HG03025 (cell line): ENCODE results near the gene EPG5.
"Not testable (repeated sequence)": the region's sequence is repeated elsewhere in the genome, so short reads cannot be mapped to it uniquely, and the experiment has no call there.

Source experiments
- ATAC-seq: cut with Tn5 transposase; IDR thresholded peaks from one replicate; pipeline ENCODE4 v1.9.1; 2021; ENCODE audit warnings: mild to moderate bottlenecking, moderate library complexity; ENCODE audit not compliant: unreplicated experiment, low FRiP score

Gene EPG5

GRCh38 chr18:45876161-45876560 lies 91.0 kb downstream of the EPG5 start:
- no peak for ATAC-seq

- ATAC-seq = peak; percentile 94
Observed at GRCh38 chr18:45874491-45875184, 92.5 kb downstream of the EPG5 start.

DNA sequence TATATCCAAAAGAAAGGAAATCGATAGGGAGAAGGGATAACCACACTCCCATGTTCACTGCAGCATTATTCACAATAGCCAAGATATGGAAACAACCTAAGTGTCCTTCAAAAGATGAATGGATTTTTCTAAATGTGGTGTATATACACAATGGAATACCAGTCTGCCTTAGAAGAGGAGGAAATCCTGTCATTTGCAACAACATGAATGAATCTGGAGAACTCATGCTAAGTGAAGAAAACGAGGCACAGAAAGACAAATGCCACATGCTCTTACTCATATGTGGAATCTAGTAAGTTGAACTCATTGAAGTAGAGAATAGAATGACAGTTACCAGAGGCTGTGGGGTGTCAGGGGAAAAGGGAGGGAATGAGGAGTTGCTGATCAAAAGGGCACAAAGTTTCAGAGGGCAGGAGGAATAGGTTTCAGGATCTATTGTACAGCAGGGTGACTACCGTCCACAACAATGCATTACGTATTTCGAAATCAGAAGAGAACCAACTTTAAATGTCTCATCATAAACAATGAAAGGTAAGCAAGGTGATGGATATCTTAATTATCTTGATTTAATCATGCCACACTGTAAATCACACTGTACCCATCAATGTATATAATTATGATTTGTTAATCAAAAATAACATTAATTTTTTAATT lies 95.6 kb downstream of the EPG5 start:
- no peak for ATAC-seq

GRCh38 chr18:45870419-45870818 lies 96.7 kb downstream of the EPG5 start:
- ATAC-seq = no peak

DNA sequence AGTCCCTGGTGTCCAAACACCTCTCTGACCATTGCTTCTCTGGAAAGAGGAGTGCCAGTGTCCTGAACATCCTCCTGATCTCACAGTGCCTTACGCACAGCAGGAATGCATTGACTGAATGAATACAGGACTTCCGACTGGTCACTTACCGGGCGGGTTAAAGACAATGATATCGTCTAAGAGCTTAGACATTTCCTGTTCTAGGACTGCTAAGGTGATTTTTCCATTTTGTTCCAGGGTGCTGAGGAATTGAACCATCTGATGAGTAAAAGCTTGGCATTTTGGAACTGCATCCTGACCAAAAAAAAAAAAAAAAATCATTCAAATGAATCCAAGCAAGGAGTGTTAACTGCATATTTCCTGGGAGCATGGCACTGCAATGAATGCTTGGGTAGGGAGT lies 101.7 kb downstream of the EPG5 start:
- ATAC-seq = no peak

- ATAC-seq = no peak
Observed at GRCh38 chr18:45864081-45864480, 103.0 kb downstream of the EPG5 start.

DNA sequence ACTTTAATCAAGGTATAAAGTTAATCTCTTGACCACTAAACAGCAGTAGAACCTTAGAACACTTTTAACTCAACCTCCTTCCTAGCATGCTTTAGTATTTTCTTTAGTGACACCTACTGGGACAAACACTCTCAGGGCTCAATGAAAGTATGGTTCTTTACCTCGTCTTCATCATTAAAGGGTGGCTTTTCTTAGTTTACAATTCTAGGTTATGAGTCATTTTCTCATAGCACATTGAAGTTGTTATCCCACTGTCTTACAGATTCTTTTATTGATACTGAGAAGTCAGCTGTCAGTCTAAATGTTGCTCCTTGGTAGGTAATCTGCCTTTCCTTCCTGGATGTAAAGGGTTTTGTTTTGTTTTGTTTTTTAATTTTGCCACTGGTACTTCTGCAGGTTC lies 103.7 kb downstream of the EPG5 start:
- ATAC-seq = no peak

GRCh38 chr18:45861926-45862325 lies 105.2 kb downstream of the EPG5 start:
- ATAC-seq = no peak

DNA sequence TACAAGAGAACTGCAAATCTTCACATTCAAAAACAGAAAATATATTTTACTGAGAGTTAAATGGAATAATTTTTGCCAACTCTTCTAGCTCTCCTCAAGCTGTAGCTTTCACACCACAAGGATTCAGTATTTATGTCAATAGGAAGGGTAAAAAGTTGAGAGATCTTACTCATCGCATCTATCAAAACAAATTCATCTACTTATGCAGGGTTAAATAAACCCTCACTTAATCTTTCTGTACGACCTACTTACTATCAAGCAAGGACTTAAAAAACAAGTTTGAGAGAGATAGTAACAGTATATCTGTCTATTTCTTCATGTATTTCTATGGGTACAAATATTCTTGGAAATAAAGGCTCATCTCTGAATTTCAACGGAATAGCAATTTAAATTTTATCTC lies 106.2 kb downstream of the EPG5 start:
- ATAC-seq = no peak

DNA sequence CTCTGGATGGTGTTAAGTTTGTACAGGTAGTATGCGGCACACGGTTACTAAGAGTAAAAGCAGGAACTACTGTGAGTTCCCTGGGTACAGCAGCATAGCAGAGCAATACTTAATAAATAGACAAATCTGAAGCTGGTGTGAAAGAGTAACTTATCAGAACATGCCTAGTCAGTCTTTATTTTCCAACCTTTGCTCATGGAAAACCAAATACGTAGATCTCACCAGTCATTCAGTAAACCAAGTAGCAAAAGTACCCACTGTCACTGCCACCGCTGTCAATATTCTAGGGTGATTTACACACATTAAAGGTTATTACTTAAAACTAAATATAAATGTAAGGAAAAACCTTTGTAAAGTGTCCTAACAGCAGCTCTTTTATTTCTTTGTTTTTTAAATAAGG lies 106.6 kb downstream of the EPG5 start:
- no peak for ATAC-seq

DNA sequence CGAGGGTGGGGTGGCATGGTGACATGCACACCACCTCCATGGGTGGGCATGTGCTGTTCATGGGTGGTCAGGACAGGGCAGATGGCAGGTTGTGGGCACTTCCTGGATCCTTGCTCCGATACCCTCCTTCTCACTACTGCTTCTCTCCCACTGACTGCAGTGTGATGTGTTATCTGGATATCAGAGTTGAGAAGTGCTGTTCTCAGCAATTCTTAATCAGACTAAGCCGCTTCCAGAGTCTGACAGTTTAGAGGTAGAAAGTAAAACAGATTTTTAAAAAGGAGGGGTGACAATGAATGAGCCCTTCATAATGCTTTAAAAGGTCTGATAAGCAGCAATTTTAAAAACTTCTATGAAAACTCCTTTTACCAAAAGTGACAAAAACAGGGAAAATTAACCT lies 107.8 kb downstream of the EPG5 start:
- no peak for ATAC-seq

DNA sequence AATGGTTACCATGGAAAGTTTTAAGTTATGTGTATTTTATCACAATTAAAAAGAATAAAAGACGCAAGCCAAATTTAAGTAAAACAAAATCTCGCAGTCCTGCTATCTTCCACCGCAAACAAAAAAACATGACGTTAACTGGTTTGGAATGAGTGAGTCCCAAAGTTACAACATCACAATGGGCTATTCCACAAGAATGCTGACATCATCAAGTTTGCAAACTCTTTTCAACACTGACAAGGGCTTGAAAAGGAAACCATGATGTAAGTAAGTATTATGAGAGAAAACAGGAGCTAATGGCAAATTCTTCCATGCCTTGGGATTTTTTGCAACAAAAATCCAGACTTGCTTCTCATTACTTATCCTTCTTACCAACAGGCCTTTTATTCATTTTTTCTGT lies 110.6 kb downstream of the EPG5 start:
- no peak for ATAC-seq

- ATAC-seq = no peak
Observed at GRCh38 chr18:45854036-45854586, 113.0 kb downstream of the EPG5 start.

DNA sequence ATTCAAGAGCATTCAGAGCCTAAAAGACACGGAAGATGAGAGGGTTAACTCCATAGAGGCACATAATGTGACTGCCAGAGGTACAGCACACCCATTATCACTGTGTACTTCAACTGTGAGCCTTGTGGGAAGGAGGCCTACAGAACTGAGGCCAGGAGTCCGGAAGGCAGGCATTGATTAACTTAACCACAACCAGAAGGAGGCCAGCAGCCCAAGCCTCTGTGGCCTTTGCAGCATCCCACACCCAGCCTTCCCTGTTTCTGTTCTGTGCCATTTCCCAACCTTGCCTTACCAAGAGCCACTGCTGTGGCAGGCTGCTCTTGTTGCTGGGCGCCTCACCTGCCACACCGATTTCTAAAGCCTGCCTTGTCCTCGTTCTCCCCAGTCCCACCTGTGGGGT lies 114.5 kb downstream of the EPG5 start:
- no peak for ATAC-seq

DNA sequence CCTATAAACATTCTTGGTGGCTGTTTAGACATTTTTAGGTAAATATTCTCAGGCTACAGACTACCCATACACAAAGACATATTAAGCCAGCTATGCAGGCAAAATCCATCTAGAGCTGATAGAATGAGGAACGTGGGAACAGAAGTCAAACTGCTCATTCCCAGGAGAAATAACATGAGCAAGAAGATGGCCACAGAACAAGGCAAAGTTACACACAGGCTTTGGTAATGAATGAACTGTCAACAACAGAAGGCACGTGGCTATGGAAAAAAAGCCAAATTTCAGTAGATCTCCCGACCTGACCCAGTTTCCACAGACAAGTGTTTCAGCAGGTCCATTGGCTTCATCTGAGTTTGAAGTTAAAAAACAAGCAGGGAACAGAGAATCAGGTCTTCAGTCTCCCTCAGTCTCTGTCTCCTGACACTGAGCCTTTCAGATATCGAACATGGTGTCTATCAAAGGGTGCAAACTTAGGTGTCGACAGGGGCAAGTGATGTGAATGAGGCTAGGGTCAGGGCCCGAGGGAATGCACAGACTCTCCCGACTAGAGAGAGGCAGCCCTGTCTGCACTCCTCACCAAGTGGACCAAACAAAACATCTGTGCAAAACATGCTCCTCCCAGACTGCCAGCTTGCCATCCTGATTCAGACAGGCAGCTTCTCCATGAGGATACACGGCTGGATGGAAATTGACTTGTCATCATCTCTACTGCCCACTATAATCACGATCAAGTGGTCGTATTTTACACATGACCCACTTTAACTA lies 115.8 kb downstream of the EPG5 start:
- ATAC-seq = no peak

GRCh38 chr18:45850021-45850420 lies 117.1 kb downstream of the EPG5 start:
- ATAC-seq = no peak

GRCh38 chr18:45849529-45849928 lies 117.6 kb downstream of the EPG5 start:
- no peak for ATAC-seq

DNA sequence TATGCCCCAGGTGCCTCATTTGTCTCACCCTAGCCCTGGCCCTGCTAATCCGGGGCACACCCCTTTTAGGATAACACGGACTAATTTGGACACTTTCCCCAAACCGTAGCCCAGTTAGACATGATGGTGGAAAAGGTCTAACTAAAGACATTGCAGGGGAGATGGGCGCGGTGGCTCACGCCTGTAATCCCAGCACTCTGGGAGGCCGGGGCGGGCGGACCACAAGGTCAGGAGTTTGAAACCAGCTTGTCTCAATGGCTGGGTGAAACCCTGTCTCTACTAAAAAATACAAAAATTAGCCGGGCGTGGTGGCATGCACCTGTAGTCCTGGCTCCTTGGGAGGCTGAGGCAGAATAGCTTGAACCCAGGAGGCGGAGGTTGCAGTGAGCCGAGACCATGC lies 118.5 kb downstream of the EPG5 start:
- ATAC-seq = not testable (repeated sequence)

DNA sequence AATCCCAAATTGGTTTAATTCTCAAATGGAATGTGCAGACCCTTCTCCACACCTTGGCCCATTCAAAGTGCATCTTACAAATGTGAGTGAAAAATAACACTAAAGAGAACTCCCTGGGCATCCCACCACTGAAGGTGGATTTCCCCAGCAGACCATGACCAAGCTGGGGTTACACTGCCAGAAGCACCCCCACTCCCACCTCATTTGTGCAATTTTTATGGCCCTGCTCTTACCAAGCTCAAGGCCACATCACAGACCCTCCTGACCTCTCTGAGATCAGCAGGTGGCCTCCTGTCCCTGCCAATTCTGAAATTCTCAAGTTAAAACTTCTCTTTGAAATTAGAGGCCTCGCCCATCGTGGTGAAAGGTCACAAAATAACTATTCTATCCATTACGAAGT lies 120.0 kb downstream of the EPG5 start:
- no peak for ATAC-seq

DNA sequence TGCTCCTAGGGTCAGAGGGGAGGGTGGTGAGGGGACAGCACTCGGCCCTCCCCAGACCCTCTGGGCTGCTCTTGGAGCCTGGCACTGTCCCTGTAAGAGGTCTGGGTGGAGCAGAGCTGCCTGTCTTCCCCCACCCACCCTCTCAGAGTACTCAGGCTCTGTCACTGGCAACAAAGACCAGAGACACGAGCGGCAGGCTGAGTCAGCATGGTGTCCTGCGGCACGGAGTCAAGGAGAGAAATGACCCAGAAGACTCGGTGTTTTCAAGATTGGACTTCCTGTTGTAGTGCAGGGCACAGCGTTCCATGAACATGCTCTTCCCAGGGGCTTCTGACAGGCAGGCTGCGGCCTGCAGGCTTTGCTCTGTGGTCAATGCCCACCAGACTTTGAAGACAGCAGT lies 121.7 kb downstream of the EPG5 start:
- no peak for ATAC-seq

GRCh38 chr18:45844938-45845337 lies 122.2 kb downstream of the EPG5 start:
- ATAC-seq = no peak
